NK-92 (cell line): ENCODE data around the gene ADIPOQ.
"Not testable (repeated sequence)": the region's sequence is repeated elsewhere in the genome, so short reads cannot be mapped to it uniquely, and the experiment has no call there.

Experiments used
- DNase-seq: peaks from one replicate; lab custom pipeline; 2025; ENCODE audit not compliant: unreplicated experiment; lab: John Stamatoyannopoulos, UW

The ADIPOQ gene

GRCh38 chr3:186842426-186843038 lies at the start of gene ADIPOQ:
ADIPOQ (plus strand) TSS chr3:186842710; CDS start chr3:186853059, 10,349 bp downstream.
- DNase-seq: no peak

DNA sequence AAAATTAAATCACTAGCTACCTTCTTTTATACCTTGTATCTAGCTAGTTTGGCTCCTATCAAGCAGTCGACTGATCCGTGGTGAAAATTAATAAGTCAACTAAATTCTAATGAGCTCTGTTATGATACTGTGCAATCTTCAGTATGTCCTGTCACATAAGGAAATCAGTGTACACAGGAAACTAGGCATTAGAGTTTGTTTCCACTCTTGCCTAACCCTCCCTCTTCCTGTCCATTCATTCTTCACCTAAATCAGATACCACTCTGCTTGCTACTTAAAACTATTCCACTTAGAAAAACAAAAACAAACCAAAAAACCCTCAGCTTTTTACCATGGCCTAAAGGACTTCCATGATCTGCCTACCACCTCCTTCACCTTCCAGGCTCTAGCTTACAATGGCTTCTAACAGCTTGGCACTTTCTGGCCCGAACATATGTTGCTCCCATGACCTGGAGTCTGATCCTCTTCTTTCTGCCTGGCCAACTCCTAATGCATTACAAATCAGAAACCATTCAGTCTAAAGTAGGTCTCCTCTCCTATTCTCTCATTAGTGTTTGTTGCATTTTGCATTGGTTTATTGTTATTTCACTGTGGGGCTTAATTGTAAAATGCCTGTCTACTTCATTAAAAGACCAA lies 44.2 kb upstream of the ADIPOQ start:
- no peak for DNase-seq

GRCh38 chr3:186800285-186800684 lies 42.2 kb upstream of the ADIPOQ start:
- DNase-seq: no peak

DNA sequence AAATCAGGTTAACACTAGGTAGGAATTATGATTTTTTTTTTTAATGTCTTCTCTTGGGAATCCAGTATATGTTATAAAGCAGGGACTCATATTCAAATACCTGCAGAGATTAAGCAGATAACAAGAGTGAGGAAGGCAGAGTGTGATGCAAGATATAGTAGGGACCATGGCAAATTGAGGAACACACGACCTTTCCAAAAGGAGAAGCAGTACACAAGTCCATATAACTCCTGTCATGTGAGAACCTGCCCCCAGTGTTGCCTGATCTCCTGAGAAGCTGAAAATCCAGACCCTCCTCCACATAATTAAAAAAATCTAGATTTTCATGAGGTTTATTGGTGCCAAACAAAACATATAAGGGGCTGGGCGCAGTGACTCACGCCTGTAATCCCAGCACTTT lies 39.8 kb upstream of the ADIPOQ start:
- no peak for DNase-seq

- DNase-seq: not testable (repeated sequence)
Measured at GRCh38 chr3:186803447-186803846, 39.1 kb upstream of the ADIPOQ start.

- no peak for DNase-seq
Measured at GRCh38 chr3:186806089-186807055, 36.1 kb upstream of the ADIPOQ start, which contains the start of gene RFC4. RFC4 (minus strand) TSS chr3:186806482; CDS start chr3:186804713, 1,769 bp downstream.

DNA sequence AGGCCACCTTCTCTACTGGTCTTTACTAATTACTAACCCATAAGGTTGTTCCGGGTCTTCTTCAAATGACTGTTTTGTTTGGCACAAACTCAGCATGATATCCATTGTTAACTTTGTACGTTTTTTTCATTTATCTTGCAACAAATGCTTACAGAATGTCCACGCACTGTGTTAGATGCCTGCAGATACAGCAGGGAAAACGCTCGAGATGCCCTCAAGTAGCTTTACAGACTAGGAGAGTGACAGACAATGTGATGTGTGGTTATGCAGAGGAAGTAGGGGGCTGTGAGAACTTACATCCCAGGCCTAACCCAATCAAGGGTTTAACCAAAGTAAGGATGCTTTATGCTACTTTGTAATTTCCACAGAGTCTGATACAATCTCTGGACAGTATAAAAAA lies 35.3 kb upstream of the ADIPOQ start:
- DNase-seq: no peak

DNA sequence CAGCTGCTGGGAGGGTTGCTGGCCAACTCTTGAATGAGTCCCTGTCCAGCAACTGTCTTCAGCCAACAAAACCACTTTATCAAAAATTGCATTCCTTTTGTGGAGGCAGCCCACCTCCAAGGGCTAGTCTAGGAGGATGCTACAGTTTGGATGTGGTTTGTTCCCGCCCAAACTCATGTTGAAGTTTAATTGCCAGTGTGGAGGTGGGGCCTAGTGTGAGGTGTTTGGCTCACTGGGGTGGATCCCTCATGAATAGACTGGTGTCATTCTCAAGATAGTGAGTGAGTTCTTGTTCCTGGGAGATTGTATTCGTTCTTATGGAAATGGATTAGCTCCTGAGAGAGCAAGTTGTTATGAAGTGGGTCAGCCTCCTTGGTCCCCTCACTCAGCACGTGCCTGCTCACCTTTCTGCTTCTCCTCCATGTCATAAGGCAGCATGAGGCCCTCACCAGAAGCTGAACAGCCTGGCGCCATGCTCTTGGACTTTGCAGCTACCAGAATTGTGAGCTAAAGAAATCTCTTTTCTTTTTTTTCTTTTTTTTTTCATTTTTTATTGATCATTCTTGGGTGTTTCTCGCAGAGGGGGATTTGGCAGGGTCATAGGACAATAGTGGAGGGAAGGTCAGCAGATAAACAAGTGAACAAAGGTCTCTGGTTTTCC lies 32.0 kb upstream of the ADIPOQ start:
- DNase-seq: no peak

DNA sequence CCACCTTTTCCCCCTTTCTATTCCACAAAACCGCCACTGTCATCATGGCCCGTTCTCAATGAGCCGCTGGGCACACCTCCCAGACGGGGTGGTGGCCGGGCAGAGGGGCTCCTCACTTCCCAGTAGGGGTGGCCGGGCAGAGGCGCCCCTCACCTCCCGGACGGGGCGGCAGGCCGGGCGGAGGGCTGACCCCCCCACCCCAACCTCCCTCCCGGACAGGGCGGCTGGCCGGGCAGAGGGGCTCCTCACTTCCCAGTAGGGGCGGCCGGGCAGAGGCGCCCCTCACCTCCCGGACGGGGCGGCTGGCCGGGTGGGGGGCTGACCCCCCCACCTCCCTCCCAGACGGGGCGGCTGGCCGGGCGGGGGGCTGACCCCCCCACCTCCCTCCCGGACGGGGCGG lies 31.2 kb upstream of the ADIPOQ start:
- DNase-seq: not testable (repeated sequence)

DNA sequence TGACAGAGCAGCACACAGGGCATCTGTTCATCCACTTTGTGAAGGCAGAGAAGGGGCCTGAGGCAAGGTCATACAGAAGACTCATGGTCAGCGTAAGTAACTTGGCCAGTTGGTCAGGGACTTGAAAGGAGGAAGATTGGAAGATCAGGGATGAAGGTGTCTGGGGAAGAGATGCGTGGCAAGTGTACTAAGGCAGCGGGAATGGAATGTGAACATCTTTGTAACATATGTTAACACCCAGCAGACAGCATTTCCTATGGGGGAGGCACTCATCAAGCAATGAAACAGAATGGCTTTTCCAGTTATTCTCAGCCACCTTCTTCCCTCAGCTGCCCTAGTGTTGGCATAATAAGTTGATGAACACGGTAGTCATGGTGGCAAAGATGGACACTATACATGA lies 28.4 kb upstream of the ADIPOQ start:
- no peak for DNase-seq

GRCh38 chr3:186815435-186815834 lies 27.1 kb upstream of the ADIPOQ start:
- DNase-seq: no peak

- no peak for DNase-seq
Measured at GRCh38 chr3:186818516-186818915, 24.0 kb upstream of the ADIPOQ start.

- DNase-seq: no peak
Measured at GRCh38 chr3:186818956-186819355, 23.6 kb upstream of the ADIPOQ start.

GRCh38 chr3:186821429-186822387 lies 20.8 kb upstream of the ADIPOQ start:
- no peak for DNase-seq

- not testable (repeated sequence) for DNase-seq
Measured at GRCh38 chr3:186822388-186822759, 20.1 kb upstream of the ADIPOQ start.

GRCh38 chr3:186823386-186823785 lies 19.1 kb upstream of the ADIPOQ start:
- DNase-seq: no peak

GRCh38 chr3:186824430-186825139 lies 17.9 kb upstream of the ADIPOQ start:
- no peak for DNase-seq

DNA sequence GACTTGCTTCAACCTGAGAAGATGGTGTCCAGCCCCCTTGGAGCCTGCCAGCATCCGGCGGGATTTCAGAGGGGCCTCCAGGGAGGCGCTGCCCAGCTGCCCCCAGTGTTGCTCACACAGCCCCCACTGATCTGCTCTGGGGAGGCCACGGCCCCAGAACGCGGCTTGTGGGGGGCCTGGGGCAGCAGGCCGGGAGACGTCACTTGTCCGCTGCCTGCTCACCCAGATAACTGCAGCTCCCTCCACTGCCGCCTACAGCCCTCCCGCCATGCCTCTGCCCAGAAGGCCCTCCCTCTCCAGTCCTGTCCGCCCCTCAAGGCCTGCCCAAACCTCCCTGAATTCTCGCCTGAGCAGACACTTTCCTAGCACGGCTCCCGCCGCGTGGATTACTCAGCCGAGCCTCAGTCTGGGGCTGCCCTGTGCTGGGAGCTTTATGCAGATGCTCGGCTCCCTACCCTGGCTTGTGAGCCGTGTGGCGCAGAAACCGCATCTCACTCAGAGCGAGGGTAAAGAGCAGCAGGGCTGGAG lies 17.2 kb upstream of the ADIPOQ start:
- DNase-seq: no peak

GRCh38 chr3:186825872-186826409 lies 16.6 kb upstream of the ADIPOQ start:
- no peak for DNase-seq
